ENCODE results near the gene CDH5.

Gene CDH5

GRCh38 chr16:66416939-66417700, 50.6 kb downstream of the CDH5 start:
- DNase-seq (ENCODE audit: low read depth, low spot score): no peak

- DNase-seq (ENCODE audit: low read depth, low spot score): no peak
Measured at GRCh38 chr16:66418165-66418962, 51.9 kb downstream of the CDH5 start.

DNA sequence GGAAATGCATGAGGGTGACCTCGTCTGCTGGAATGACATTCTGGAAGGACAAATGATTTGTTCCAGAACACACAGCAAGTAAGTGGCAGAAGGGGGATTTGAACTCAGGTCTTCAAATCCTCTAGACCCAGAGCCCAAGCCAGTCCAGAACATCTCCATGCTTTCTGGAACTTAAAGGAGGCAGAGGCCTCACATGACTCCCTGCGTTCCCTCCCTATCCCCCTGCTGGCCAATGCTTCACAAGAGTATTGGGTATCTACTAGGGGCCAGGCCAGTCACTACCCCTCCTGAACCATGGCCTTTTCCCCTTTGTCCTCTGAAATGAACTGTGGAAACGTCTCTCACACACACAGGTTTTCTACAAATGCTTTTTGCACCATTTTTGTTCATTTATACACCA, 53.0 kb downstream of the CDH5 start:
- DNase-seq (ENCODE audit: low read depth, low spot score): no peak

DNA sequence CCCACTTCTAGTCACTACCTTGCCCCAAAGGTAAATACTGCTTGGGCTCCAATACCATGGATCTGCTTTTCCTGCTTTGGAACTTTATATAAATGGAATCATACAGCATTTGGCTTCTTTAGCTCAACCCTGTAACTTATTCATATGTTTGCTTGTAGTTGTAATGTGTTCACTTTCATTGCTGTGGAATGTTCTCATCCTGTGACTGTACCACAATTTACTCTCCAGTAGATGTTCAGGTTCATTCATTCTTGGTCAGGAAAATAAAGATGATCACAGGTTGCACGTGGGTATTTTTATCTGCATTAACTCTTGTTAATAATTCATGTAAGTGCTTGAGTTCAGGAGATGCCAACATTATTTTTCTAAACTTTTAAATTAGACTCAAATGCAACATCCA, 53.9 kb downstream of the CDH5 start:
- DNase-seq (ENCODE audit: low read depth, low spot score): no peak

GRCh38 chr16:66421891-66422290, 55.4 kb downstream of the CDH5 start:
- no peak for DNase-seq (ENCODE audit: low read depth, low spot score)

DNA sequence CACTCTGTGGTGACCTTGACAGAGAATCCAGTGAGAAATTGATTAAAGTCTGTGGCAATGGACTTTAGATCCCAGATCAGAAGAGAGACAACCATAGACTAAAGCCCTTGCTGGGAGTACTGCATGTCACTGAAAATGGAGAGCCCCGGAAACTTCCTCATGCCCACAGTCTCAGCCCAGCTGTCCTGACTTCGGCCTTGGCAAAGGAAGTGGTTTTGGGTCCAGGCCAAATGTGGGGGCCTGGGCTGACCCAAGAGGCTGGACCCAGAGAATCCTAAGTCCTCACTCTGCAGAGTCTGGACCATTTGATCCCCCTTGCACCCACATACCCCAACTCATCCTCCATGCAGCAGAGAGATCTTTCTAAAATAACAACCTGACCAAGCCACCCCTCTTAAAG, 55.9 kb downstream of the CDH5 start:
- DNase-seq (ENCODE audit: low read depth, low spot score): no peak

DNA sequence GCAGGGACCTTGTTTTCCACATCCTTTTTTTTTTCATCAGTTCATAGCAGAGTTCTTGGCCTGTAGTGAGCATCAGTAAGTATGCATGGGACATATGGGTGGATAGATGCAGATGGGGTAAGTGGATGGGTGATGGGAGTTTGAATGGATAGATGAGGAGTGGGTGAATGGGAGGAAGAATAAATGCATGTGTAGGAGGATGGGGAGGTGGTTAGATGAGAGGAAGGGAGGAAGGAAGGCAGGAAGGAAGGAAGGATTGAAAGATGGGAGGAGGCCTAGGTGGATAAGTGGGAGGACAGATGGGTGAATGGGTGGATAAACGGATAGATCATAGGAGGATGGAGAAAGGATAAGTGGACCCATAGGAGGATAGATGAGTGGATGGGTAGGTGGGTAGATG, 56.7 kb downstream of the CDH5 start:
- DNase-seq (ENCODE audit: low read depth, low spot score): no peak

DNA sequence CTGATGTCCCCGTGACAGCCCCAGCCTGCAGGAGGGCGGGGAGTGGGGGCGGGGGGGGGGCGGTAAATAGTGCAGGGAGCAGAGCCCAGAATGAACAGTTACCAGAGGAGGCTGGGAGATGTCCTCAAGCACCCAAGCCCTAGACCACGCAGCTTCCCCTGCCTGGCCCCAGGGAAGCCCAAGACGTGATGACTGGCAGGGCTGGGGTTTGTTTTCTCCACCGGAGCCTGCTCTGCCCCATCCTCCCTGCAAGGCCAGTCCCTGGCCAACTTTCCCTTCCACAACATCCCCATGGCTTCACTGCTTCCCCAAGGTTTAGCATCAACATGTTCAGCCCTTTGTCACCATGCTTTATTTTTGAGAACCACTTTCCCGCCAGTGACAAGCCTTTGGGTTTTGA, 59.2 kb downstream of the CDH5 start:
- DNase-seq (ENCODE audit: low read depth, low spot score): no peak

DNA sequence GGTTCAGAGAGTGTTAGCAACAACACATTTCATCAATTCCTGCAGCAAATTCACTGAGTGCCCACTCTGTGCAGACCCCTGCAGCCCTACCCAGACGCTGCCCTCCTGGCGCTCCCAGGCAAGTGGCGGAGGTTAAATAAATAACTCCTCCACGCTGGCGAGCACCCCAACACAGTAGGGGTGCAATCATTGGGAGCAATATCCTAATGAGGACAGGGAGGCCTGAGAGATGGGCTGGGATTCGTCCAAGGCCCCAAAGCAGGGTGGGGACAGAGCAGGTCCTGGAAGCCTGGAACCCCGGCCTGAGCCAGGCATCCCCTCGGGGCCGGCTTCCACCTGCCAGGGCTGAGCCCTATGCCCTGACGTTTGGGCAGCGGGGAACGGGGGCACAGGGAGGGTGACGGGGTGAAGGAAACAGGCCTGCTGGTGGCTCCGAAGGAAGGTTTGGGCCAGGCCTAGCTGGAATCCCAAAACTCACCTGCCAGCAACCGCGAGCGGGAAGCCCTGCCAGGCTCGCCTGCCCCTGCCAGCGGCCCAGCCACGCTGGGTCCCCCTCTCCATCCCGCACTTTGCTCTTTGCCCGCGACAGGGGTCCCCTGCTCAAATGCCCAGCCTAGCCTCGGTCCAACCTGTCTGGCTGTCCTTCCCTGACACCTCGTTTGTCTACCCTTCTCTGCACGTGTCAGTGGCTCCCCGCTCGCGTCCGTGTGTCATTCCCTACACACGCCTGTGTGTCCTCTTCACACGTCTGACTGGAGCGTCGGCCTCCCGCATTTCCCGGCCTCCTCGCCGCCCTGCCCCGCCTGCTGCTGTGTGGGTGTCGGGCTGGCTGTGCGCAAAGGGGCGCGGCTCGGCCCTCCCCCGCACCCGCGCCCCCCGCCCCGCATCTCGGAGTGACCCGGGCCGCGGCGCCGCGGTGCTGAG, 59.9 kb downstream of the CDH5 start:
- peak; percentile 39 for DNase-seq (ENCODE audit: low read depth, low spot score)

GRCh38 chr16:66427036-66427860, 60.8 kb downstream of the CDH5 start, which contains the start of gene BEAN1:
TSS of gene BEAN1 (plus strand) at chr16:66427295. CDS start at chr16:66437677, 10,382 bp downstream.
- DNase-seq (ENCODE audit: low read depth, low spot score): peak; percentile 70

- DNase-seq (ENCODE audit: low read depth, low spot score): peak; percentile 61
Measured at GRCh38 chr16:66427871-66428681, 61.6 kb downstream of the CDH5 start.

GRCh38 chr16:66428682-66429251, 62.3 kb downstream of the CDH5 start:
- no peak for DNase-seq (ENCODE audit: low read depth, low spot score)

- no peak for DNase-seq (ENCODE audit: low read depth, low spot score)
Measured at GRCh38 chr16:66429290-66429962, 62.9 kb downstream of the CDH5 start.

DNA sequence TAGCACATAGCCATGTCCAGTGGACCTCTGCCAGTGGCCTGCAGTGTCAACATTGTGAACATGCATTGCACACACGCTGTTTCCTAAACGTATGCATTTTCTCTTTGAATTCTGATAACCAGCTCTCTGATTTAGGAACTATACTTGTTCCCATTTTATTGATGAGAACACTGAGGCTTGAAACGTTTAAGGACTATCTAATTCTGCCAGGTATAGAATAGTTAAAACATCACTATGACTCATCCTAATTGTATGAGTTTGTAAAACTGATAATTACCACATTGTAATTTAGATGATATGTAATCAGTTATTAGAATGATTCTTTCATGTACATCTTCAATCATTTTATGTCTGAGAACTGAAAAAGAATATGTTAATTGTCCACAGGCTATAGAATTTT, 63.7 kb downstream of the CDH5 start:
- DNase-seq (ENCODE audit: low read depth, low spot score): no peak

DNA sequence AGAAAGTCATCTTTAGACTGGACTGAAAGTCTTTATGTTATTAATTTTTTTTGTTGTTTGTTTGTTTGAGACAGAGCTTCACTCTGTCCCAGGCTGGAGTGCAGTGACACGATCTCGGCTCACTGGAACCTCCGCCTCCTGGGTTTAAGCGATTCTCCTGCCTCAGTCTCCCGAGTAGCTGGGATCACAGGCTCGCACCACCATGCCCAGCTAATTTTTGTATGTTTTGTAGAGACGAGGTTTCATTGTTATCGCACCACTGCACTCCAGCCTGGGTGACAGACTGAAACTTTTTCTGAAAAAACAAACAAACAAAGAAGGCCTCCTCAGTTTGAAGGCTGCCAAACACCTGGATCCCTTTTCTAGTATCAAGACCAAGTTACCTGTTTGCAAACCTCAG, 65.3 kb downstream of the CDH5 start:
- DNase-seq (ENCODE audit: low read depth, low spot score): no peak

- DNase-seq (ENCODE audit: low read depth, low spot score): no peak
Measured at GRCh38 chr16:66432429-66432828, 65.9 kb downstream of the CDH5 start.

- no peak for DNase-seq (ENCODE audit: low read depth, low spot score)
Measured at GRCh38 chr16:66434619-66435430, 68.3 kb downstream of the CDH5 start.

GRCh38 chr16:66435896-66436295, 69.4 kb downstream of the CDH5 start:
- no peak for DNase-seq (ENCODE audit: low read depth, low spot score)

Measured in astrocyte of the hippocampus (primary cell).